ENCODE measurements around the gene KNOP1. TPM values are rescaled to one million over a fixed set of nuclear protein-coding genes. Genes with fewer than 3 reads are reported as not detected.

KNOP1 gene
- total and polyA plus RNA-seq, 2 of the 4 experiments (the other 2 are of a cell fraction), result 7.0 to 8.4 TPM

DNA sequence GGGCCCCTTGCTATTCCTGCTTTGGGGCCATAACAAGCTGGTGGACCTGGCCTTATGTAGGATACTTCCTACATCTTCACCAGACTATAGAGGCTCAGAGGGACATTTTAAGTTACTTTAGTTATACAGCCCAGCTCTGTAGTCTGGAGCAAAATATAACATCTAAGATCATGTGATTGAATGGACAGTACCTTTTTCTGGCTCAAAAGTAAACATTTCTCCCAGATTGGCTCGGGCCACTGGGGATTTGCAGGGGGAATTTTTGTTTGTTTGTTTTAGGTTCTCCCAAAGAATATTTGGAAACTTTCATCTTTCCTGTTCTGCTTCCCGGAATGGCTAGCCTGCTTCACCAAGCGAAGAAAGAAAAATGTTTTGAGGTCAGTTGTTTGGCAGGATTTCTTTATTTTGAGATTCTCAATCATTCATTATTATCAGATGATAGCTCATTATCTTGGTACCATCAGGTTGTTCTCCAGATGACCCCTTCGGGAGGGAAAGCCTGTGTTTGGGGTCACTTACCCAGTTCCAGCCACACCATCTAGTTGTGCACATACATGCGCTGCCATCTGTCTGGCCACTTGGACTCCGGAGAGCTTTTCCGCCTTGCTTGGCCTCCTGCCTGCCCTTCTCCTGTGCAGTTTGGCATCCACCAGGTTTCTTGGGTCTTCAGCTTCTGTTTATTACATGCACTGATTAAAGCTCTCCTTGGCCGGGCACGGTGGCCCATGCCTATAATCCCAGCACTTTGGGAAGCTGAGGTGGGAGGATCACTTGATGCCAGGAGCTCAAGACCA, 17.2 kb upstream of the KNOP1 start:
- Histone ChIP-seq H3K4me2 (ENCODE audit: low read depth, low read length) (no peak overlapping the region), H3K9ac (ENCODE audit: low read depth, low read length) (no peak overlapping the region), H3K4me3 (ENCODE audit: insufficient read depth, low read depth, low read length) (no peak overlapping the region), H3K79me1 (ENCODE audit: low read depth in 1 of 2, low read length in 2 of 2) (no peaks in the 10 kb centered on the region), H4K5ac (ENCODE audit: low read depth, low read length) (no peak overlapping the region), H4K91ac (ENCODE audit: insufficient read depth, low read depth, low read length) (no peak overlapping the region), H2BK20ac (ENCODE audit: low read depth, low read length) (no peak overlapping the region), H3K9me1 (ENCODE audit: insufficient read depth, low read length) (peaks cover 7% of the 10 kb centered on the region; the same call in 1 of the 2 replicates), H3K18ac (ENCODE audit: low read depth, low read length) (no peak overlapping the region), H3K4me1 (ENCODE audit: control insufficient read depth, insufficient read depth, low read length) (peaks cover 2% of the 10 kb centered on the region; the same call in 1 of the 2 replicates), H3K36me3 (ENCODE audit: control insufficient read depth, insufficient read depth, low read length) (no peaks in the 10 kb centered on the region), H2AFZ (replicated peaks; ENCODE audit: low read length, poor library complexity) (no peak overlapping the region), H2BK15ac (ENCODE audit: low read depth, low read length) (no peak overlapping the region), H3K56ac (ENCODE audit: extremely low read depth, insufficient read depth, low read length) (no peak overlapping the region), H3K23ac (ENCODE audit: low read depth, low read length) (no peak overlapping the region), H3K14ac (replicated peaks; ENCODE audit: low read depth, low read length) (no peak overlapping the region; the same call in 1 of the 2 replicates), H2AK9ac (replicated peaks; ENCODE audit: low read depth, low read length, poor library complexity) (peak overlapping the region; percentile 34), H4K8ac (ENCODE audit: low read depth in 2 of 2, low read length in 2 of 2) (peak overlapping the region in 1 of 2 experiments; percentile 45; a peak in 1 of 4 replicates), H2BK5ac (ENCODE audit: low read depth, low read length, poor library complexity, severe bottlenecking) (no peak overlapping the region), H2BK120ac (ENCODE audit: low read depth, low read length) (no peak overlapping the region), H3K27ac (ENCODE audit: insufficient read depth, low read length) (no peak overlapping the region), H4K20me1 (ENCODE audit: insufficient read depth, low read length) (no peaks in the 10 kb centered on the region), H3K27me3 (ENCODE audit: control insufficient read depth, insufficient read depth, low read length) (no peaks in the 10 kb centered on the region), H3K9me3 (ENCODE audit: control insufficient read depth, insufficient read depth, low read length) (no peaks in the 10 kb centered on the region), H3K4ac (ENCODE audit: low read depth, low read length) (0 out of 2 replicates have a peak overlapping the region, but pooled peaks have one; percentile 15), H2AK5ac (ENCODE audit: low read depth, low read length) (no peak overlapping the region)
- peak; percentile 56; the same call in 1 of the 2 replicates for ATAC-seq (ENCODE audit: low read depth)
- BruUV-seq (replicated peaks), result no TSS peak
- no CpG with 5 or more reads among the region's 9 CpGs for WGBS, 2 experiments (ENCODE audit: extremely low coverage in 2 of 2, insufficient read length in 1 of 2)
- ChIA-PET POLR2A (ENCODE audit: unreplicated experiment) (interaction anchor here (0.5 kb wide), 1 partner anchor 24 kb away, joined by 5 read pairs; no protein-coding TSS in a partner anchor), CTCF (interaction anchor here (0.6 to 1.2 kb wide), 5 partner anchors 32 to 147 kb away, joined by 3 to 4 read pairs (median 3); no protein-coding TSS in a partner anchor)
- DNase-seq, result no peak
- intact Hi-C loops (cut with micrococcal nuclease), result no loop called here
- in situ Hi-C loops (cut with MboI; ENCODE audit: low sequenced_read_pairs), result no loop called here
- dilution Hi-C loops (cut with HindIII; ENCODE audit: low sequenced_read_pairs, unreplicated experiment), result no loop called here
- TF ChIP-seq POLR2A (IDR thresholded peaks at IDR 0.05; ENCODE audit: low read depth, low read length), result no peak
- TF ChIP-seq BHLHE40 (IDR thresholded peaks at IDR 0.05; ENCODE audit: low read depth, low read length), result no peak
- TF ChIP-seq, protein P1, sequence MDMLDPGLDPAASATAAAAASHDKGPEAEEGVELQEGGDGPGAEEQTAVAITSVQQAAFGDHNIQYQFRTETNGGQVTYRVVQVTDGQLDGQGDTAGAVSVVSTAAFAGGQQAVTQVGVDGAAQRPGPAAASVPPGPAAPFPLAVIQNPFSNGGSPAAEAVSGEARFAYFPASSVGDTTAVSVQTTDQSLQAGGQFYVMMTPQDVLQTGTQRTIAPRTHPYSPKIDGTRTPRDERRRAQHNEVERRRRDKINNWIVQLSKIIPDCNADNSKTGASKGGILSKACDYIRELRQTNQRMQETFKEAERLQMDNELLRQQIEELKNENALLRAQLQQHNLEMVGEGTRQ (IDR thresholded peaks at IDR 0.05; ENCODE audit: low read depth, low read length), result no peak
- no peak for TF ChIP-seq RFX5 (IDR thresholded peaks at IDR 0.05; ENCODE audit: low read depth, low read length)
- no peak for TF ChIP-seq RAD21 (IDR thresholded peaks at IDR 0.05; ENCODE audit: low read length)
- TF ChIP-seq NFE2L2 (IDR thresholded peaks at IDR 0.05; ENCODE audit: low read depth, low read length), result no peak
- no peak for TF ChIP-seq CHD1 (IDR thresholded peaks at IDR 0.05; ENCODE audit: low read depth, low read length)
- TF ChIP-seq, protein P2, sequence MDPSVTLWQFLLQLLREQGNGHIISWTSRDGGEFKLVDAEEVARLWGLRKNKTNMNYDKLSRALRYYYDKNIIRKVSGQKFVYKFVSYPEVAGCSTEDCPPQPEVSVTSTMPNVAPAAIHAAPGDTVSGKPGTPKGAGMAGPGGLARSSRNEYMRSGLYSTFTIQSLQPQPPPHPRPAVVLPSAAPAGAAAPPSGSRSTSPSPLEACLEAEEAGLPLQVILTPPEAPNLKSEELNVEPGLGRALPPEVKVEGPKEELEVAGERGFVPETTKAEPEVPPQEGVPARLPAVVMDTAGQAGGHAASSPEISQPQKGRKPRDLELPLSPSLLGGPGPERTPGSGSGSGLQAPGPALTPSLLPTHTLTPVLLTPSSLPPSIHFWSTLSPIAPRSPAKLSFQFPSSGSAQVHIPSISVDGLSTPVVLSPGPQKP (IDR thresholded peaks at IDR 0.05; ENCODE audit: borderline replicate concordance, low read depth, low read length), result no peak
- TF ChIP-seq MAFK (IDR thresholded peaks at IDR 0.05; ENCODE audit: low read depth, low read length), result no peak
- TF ChIP-seq RCOR1 (IDR thresholded peaks at IDR 0.05; ENCODE audit: insufficient replicate concordance, low read length), result no peak
- TF ChIP-seq CEBPB (IDR thresholded peaks at IDR 0.05; ENCODE audit: low read depth, low read length), result no peak
- no peak for TF ChIP-seq MXI1 (IDR thresholded peaks at IDR 0.05; ENCODE audit: borderline replicate concordance, low read depth, low read length)
- no peak for TF ChIP-seq FOS (IDR thresholded peaks at IDR 0.05; ENCODE audit: low read depth, low read length)
- TF ChIP-seq MAZ (IDR thresholded peaks at IDR 0.05; ENCODE audit: borderline replicate concordance, low read depth, low read length), result no peak
- TF ChIP-seq, protein P3, sequence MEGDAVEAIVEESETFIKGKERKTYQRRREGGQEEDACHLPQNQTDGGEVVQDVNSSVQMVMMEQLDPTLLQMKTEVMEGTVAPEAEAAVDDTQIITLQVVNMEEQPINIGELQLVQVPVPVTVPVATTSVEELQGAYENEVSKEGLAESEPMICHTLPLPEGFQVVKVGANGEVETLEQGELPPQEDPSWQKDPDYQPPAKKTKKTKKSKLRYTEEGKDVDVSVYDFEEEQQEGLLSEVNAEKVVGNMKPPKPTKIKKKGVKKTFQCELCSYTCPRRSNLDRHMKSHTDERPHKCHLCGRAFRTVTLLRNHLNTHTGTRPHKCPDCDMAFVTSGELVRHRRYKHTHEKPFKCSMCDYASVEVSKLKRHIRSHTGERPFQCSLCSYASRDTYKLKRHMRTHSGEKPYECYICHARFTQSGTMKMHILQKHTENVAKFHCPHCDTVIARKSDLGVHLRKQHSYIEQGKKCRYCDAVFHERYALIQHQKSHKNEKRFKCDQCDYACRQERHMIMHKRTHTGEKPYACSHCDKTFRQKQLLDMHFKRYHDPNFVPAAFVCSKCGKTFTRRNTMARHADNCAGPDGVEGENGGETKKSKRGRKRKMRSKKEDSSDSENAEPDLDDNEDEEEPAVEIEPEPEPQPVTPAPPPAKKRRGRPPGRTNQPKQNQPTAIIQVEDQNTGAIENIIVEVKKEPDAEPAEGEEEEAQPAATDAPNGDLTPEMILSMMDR (conservative IDR thresholded peaks at IDR 0.05; ENCODE audit: low read depth, low read length), result no peak
